ENCODE results near the gene EIF3A.

EIF3A gene

DNA sequence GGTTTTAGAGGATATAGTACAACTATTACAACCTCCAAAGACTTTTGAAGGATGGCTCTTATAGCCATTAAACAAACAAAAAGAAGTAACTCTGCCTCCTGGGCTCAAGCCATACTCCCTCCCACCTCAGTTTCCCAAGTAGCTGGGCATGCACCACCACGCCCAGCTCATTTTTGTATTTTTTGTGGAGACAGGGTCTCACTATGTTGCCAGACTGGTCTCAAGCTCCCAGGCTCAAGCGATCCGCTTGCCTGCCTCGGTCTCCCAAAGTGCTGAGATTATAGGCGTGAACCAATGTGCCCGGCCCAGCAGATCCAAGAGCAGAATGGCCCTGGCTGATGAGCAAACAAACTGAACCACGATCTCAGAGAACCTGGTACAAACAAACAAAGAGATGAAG lies 35.1 kb downstream of the EIF3A start:
- no peak overlapping the region for H3K4me3 ChIP-seq (ENCODE audit: control insufficient read depth, low read depth, low read length)
- no peak for DNase-seq (ENCODE audit: low read depth)
- no peak for TF ChIP-seq CTCF (IDR thresholded peaks at IDR 0.05; ENCODE audit: control insufficient read depth, insufficient read depth, low read depth, low read length, missing control alignments)

- TF ChIP-seq CTCF (IDR thresholded peaks at IDR 0.05; ENCODE audit: control insufficient read depth, insufficient read depth, low read depth, low read length, missing control alignments) = no peak
- no peak overlapping the region for H3K4me3 ChIP-seq (ENCODE audit: control insufficient read depth, low read depth, low read length)
- DNase-seq (ENCODE audit: low read depth) = no peak
These were observed 38.4 kb downstream of the EIF3A start for GRCh38 chr10:119042169-119042568.

DNA sequence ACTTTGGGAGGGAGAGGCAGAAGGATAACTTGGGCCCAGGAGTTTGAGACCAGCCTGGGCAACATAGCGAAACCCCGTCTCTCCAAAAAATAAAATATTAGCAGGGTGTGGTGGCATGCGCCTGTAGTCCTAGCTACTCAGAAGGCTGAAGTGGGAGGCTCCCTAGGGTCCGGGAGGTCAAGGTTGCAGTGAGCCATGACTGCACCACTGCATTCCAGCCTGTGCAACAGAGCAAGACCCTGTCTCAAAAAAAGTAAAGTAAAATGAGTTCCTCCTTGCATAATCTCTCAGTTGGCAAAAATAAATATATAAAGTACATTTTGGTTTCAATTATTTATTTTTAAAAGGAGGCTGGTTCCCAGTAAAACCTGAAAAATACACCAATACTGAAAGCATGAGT lies 39.3 kb downstream of the EIF3A start:
- no peak for DNase-seq (ENCODE audit: low read depth)
- no peak overlapping the region for H3K4me3 ChIP-seq (ENCODE audit: control insufficient read depth, low read depth, low read length)
- TF ChIP-seq CTCF (IDR thresholded peaks at IDR 0.05; ENCODE audit: control insufficient read depth, insufficient read depth, low read depth, low read length, missing control alignments) = no peak

DNA sequence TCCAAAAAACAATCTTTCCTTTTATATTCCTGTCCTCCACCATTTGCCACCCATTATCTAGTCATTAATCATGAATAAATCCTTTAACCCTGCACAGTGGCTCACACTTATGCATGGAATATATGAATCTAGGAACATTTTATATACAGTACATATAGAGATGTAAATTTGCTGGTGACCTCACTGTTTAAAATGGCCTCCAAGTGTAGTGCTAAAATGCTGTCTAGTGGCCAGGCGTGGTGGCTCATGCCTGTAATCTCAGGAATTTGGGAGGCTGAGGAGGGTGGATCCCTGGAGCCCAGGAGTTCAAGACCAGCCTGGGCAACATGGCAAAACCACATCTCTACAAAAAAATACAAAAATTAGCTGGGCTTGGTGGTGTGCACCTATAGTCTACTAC lies 41.5 kb downstream of the EIF3A start:
- DNase-seq (ENCODE audit: low read depth) = no peak
- no peak for TF ChIP-seq CTCF (IDR thresholded peaks at IDR 0.05; ENCODE audit: control insufficient read depth, insufficient read depth, low read depth, low read length, missing control alignments)
- no peak overlapping the region for H3K4me3 ChIP-seq (ENCODE audit: control insufficient read depth, low read depth, low read length)

GRCh38 chr10:119031496-119032059 lies 49.0 kb downstream of the EIF3A start:
- no peak overlapping the region for H3K4me3 ChIP-seq (ENCODE audit: control insufficient read depth, low read depth, low read length)
- no peak for TF ChIP-seq CTCF (IDR thresholded peaks at IDR 0.05; ENCODE audit: control insufficient read depth, insufficient read depth, low read depth, low read length, missing control alignments)
- no peak for DNase-seq (ENCODE audit: low read depth)

DNA sequence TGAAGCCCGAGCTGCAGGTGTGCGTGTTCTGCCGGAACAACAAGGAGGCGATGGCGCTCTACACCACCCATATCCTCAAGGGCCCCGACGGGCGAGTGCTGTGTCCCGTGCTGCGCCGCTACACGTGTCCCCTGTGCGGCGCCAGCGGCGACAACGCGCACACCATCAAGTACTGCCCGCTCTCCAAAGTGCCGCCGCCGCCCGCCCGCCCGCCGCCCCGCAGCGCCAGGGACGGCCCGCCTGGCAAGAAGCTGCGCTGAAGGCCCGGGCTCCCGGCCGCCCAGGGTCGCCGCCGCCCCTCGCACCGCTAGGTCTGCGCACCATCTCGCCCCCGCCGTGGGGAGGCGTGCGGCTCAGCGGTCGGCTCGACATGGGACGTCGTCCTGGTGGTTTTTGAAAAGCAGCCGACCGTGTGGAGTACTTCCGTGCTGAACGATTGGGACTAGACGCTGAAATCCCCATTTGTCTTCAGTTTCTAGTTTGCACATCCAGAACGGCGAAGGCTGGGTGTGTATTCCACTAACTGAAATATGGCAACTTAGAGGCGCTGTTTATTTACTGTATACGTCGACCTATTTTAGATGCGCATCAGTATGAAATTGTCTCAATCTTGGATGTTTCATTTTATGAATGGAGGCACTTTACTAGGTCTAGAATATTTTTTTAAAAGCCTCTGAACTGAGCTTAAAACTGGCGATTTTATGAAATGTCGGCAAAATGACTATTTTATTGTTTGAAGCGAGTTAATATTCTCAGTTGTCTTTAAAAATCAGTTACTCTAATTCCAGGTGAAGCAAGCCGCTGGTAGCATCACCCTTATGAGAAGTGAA lies 50.0 kb downstream of the EIF3A start:
- TF ChIP-seq CTCF (IDR thresholded peaks at IDR 0.05; ENCODE audit: control insufficient read depth, insufficient read depth, low read depth, low read length, missing control alignments) = no peak
- H3K4me3 ChIP-seq (ENCODE audit: control insufficient read depth, low read depth, low read length) = peak overlapping the region; percentile 38
- DNase-seq (ENCODE audit: low read depth) = no peak
